HEK293 (cell line): ENCODE data around the gene NAT16.

Experiments used
- BCL11A ChIP-seq: fragments of 450-650 bp; formaldehyde crosslinking; IDR thresholded peaks from 2 replicates; pipeline ENCODE4 v1.5.1; 2016; ENCODE audit warnings: low read depth, missing biosample characterization, missing genetic modification characterization
- GFI1B ChIP-seq: fragments of 450-650 bp; formaldehyde crosslinking; IDR thresholded peaks from 2 replicates; pipeline ENCODE4 v1.5.1; 2016; ENCODE audit warnings: missing biosample characterization, missing genetic modification characterization
- HIC1 ChIP-seq: fragments of 450-650 bp; formaldehyde crosslinking; IDR thresholded peaks from 2 replicates; pipeline ENCODE4 v1.5.1; 2016; ENCODE audit warnings: missing biosample characterization, missing genetic modification characterization
- HOXA7 ChIP-seq: sonication (generic); formaldehyde crosslinking; IDR thresholded peaks from 2 replicates; pipeline ENCODE4 v1.8.1; 2022; ENCODE audit warnings: missing genetic modification reagents, borderline replicate concordance
- KLF17 ChIP-seq: fragments of 450-650 bp; formaldehyde crosslinking; IDR thresholded peaks from 2 replicates; pipeline ENCODE4 v1.5.1; 2016; ENCODE audit warnings: missing biosample characterization, missing genetic modification characterization
- PRDM1 ChIP-seq: fragments of 450-650 bp; formaldehyde crosslinking; IDR thresholded peaks from 2 replicates; pipeline ENCODE4; 2016; ENCODE audit warnings: missing biosample characterization, missing genetic modification characterization
- SP7 ChIP-seq: fragments of 450-650 bp; formaldehyde crosslinking; IDR thresholded peaks from 2 replicates; pipeline ENCODE4 v1.5.1; 2016; ENCODE audit warnings: missing biosample characterization, missing genetic modification characterization
- YY2 ChIP-seq: fragments of 450-650 bp; formaldehyde crosslinking; IDR thresholded peaks from 2 replicates; pipeline ENCODE4 v1.5.1; 2016; ENCODE audit warnings: missing biosample characterization, missing genetic modification characterization
- ZBTB26 ChIP-seq: fragments of 450-650 bp; formaldehyde crosslinking; optimal IDR thresholded peaks from 2 replicates; pipeline ENCODE3; 2016; ENCODE audit warnings: missing biosample characterization, mild to moderate bottlenecking, missing genetic modification characterization
- ZBTB6 ChIP-seq: fragments of 450-650 bp; formaldehyde crosslinking; IDR thresholded peaks from 2 replicates; pipeline ENCODE4 v1.5.1; 2017; ENCODE audit warnings: missing biosample characterization, missing genetic modification characterization
- ZBTB8A ChIP-seq: fragments of 450-650 bp; formaldehyde crosslinking; IDR thresholded peaks from 2 replicates; pipeline ENCODE4 v1.5.1; 2016; ENCODE audit warnings: missing biosample characterization, missing genetic modification characterization
- ZIC2 ChIP-seq: fragments of 450-650 bp; formaldehyde crosslinking; IDR thresholded peaks from 2 replicates; pipeline ENCODE4 v1.5.1; 2016; ENCODE audit warnings: missing biosample characterization, missing genetic modification characterization
- ZNF121 ChIP-seq: fragments of 450-650 bp; formaldehyde crosslinking; IDR thresholded peaks from 2 replicates; pipeline ENCODE4 v1.5.1; 2016; ENCODE audit warnings: missing biosample characterization, missing genetic modification characterization
- ZNF157 ChIP-seq: fragments of 450-650 bp; formaldehyde crosslinking; IDR thresholded peaks from 2 replicates; pipeline ENCODE4 v1.5.1; 2016; ENCODE audit warnings: missing biosample characterization, missing genetic modification characterization
- ZNF174 ChIP-seq: fragments of 450-650 bp; formaldehyde crosslinking; IDR thresholded peaks from 2 replicates; pipeline ENCODE4 v1.5.0; 2017; ENCODE audit warnings: missing biosample characterization, mild to moderate bottlenecking, missing genetic modification characterization
- ZNF266 ChIP-seq: fragments of 450-650 bp; formaldehyde crosslinking; IDR thresholded peaks from 2 replicates; pipeline ENCODE4 v1.5.1; 2016; ENCODE audit warnings: missing biosample characterization, missing genetic modification characterization, low read depth
- ZNF274 ChIP-seq, 2 experiments: fragments of 200-500 bp in 1 of 2; fragments of 450-650 bp in 1 of 2; sonication (Bioruptor generic) in 1 of 2; formaldehyde crosslinking in 1 of 2; IDR thresholded peaks; 2 replicates each; pipeline versions ENCODE4 v1.5.1 to v1.6.1; 2014 to 2016; ENCODE audit warnings: borderline replicate concordance in 1 of 2, inconsistent platforms in 1 of 2, low read length in 1 of 2, missing biosample characterization in 1 of 2, missing genetic modification characterization in 1 of 2
- ZNF280C ChIP-seq: fragments of 450-650 bp; formaldehyde crosslinking; IDR thresholded peaks from 2 replicates; pipeline ENCODE4 v1.5.1; 2016; ENCODE audit warnings: missing biosample characterization, missing genetic modification characterization
- ZNF302 ChIP-seq: fragments of 450-650 bp; formaldehyde crosslinking; IDR thresholded peaks from 2 replicates; pipeline ENCODE4 v1.5.1; 2016; ENCODE audit warnings: missing biosample characterization, missing genetic modification characterization, low read depth
- ZNF311 ChIP-seq: fragments of 450-650 bp; formaldehyde crosslinking; IDR thresholded peaks from 2 replicates; pipeline ENCODE4 v1.5.1; 2017; ENCODE audit warnings: missing biosample characterization, missing genetic modification characterization, borderline replicate concordance
- ZNF324 ChIP-seq: fragments of 450-650 bp; formaldehyde crosslinking; IDR thresholded peaks from 2 replicates; pipeline ENCODE4 v1.5.1; 2016; ENCODE audit warnings: missing biosample characterization, missing genetic modification characterization
- ZNF341 ChIP-seq: fragments of 450-650 bp; formaldehyde crosslinking; IDR thresholded peaks from 2 replicates; pipeline ENCODE4; 2016; ENCODE audit warnings: low read depth, missing biosample characterization, missing genetic modification characterization
- ZNF518A ChIP-seq: fragments of 450-650 bp; formaldehyde crosslinking; conservative IDR thresholded peaks from 2 replicates; pipeline ENCODE4 v1.5.1; 2016; ENCODE audit warnings: low read depth, missing biosample characterization, missing genetic modification characterization
- ZNF530 ChIP-seq: fragments of 450-650 bp; formaldehyde crosslinking; IDR thresholded peaks from 2 replicates; pipeline ENCODE4 v1.5.1; 2016; ENCODE audit warnings: low read depth, missing biosample characterization, missing genetic modification characterization
- ZNF561 ChIP-seq: fragments of 450-650 bp; IDR thresholded peaks from 2 replicates; pipeline ENCODE4 v1.5.1; 2018; ENCODE audit warnings: missing biosample characterization, missing genetic modification characterization, borderline replicate concordance
- ZNF571 ChIP-seq: fragments of 450-650 bp; formaldehyde crosslinking; IDR thresholded peaks from 2 replicates; pipeline ENCODE4 v1.5.0; 2017; ENCODE audit warnings: missing biosample characterization, missing genetic modification characterization

The NAT16 gene

GRCh38 chr7:101164071-101164840 lies 15.8 kb downstream of the NAT16 start (continued):
- TF ChIP-seq ZNF518A (no peak), ZNF561 (tag by site-specific recombination) (0 out of 2 replicates have a peak, but pooled peaks have one; percentile 5), ZBTB26 (tag by site-specific recombination) (peak; percentile 93), HIC1 (tag by site-specific recombination) (no peak), ZBTB6 (tag by site-specific recombination) (peak; percentile 74; the same call in 1 of the 2 replicates), YY2 (tag by site-specific recombination) (no peak), ZIC2 (tag by site-specific recombination) (peak; percentile 38; the same call in 1 of the 2 replicates), ZNF311 (tag by site-specific recombination) (no peak), ZNF324 (no peak), ZNF174 (no peak), ZNF571 (tag by site-specific recombination) (no peak), ZBTB8A (tag by site-specific recombination) (peak; percentile 15; the same call in 1 of the 2 replicates), KLF17 (tag by site-specific recombination) (no peak), ZNF280C (no peak), ZNF121 (tag by site-specific recombination) (peak; percentile 24; the same call in 1 of the 2 replicates), ZNF341 (0 out of 2 replicates have a peak, but pooled peaks have one; percentile 9), HOXA7 (no peak), ZNF530 (tag by site-specific recombination) (no peak), ZNF302 (tag by site-specific recombination) (no peak), ZNF157 (no peak), BCL11A (tag by site-specific recombination) (no peak), GFI1B (tag by site-specific recombination) (no peak), PRDM1 (no peak), ZNF266 (tag by site-specific recombination) (no peak), ZNF274 (IDR thresholded peaks at IDR 0.05; ENCODE audit: low read length) (no peak), ZNF274 (tag by site-specific recombination; IDR thresholded peaks at IDR 0.05; ENCODE audit: borderline replicate concordance) (no peak), SP7 (tag by site-specific recombination) (no peak)
